Upper lobe of right lung (tissue), 1 donor: Measurements from ENCODE around the gene IAH1. TPM values are rescaled to one million over a fixed set of nuclear protein-coding genes. Genes with fewer than 3 reads are reported as not detected.

Experiments used
- ATAC-seq: fragments of 200-7000 bp; cut with Tn5 transposase; one replicate; pipeline ENCODE4 v1.9.1; 2020; ENCODE audit warnings: mild to moderate bottlenecking, moderate library complexity
- DNase-seq: peaks from one replicate; pipeline ENCODE4 v3.0.0-alpha.2; 2020
- H3K27ac ChIP-seq: fragments of 200-600 bp; one replicate; pipeline ENCODE4 v1.8.0; 2022
- H3K27me3 ChIP-seq: fragments of 200-600 bp; one replicate; pipeline ENCODE4 v1.8.0; 2022; ENCODE audit warnings: mild to moderate bottlenecking
- H3K36me3 ChIP-seq: fragments of 200-600 bp; one replicate; pipeline ENCODE4 v1.8.0; 2022
- H3K4me1 ChIP-seq: fragments of 200-600 bp; one replicate; pipeline ENCODE4 v1.8.0; 2022
- H3K4me3 ChIP-seq: fragments of 200-600 bp; one replicate; pipeline ENCODE4 v1.8.0; 2022; ENCODE audit warnings: mild to moderate bottlenecking
- H3K9me3 ChIP-seq: fragments of 200-600 bp; one replicate; pipeline ENCODE4 v1.8.0; 2022
- CTCF ChIP-seq: fragments of 200-600 bp; IDR thresholded peaks from one replicate; pipeline ENCODE4 v1.8.0; 2022; ENCODE audit warnings: antibody characterized with exemption
- intact Hi-C: fragments of 100-400 bp; cut with DNase I; formaldehyde crosslinking; loops from one replicate; pipeline ENCODE4 v1.11.0; 2022
- long read RNA-seq: library from polyadenylated mRNA; unstranded; transcript quantifications from one replicate; pipeline ENCODE4 v2.0.0, GENCODE V29; 2021
- total RNA-seq: library from RNA; stranded (reverse); fragmentation: NEBNext Ultra II Directional; extraction: Animal tissue kit (Norgen Biotek cat#: 25700); gene quantifications from one replicate; pipeline ENCODE4 v1.2.1, GENCODE V29; 2021
- donor health status: DM: no; HTN: yes; CAD: no; lungs with severe emphysema.

IAH1 gene, protein sequence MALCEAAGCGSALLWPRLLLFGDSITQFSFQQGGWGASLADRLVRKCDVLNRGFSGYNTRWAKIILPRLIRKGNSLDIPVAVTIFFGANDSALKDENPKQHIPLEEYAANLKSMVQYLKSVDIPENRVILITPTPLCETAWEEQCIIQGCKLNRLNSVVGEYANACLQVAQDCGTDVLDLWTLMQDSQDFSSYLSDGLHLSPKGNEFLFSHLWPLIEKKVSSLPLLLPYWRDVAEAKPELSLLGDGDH
- total RNA-seq, result 39.0 TPM
- long read RNA-seq, transcript IAH1-215 (6 exons, 1,266 nt), result major isoform, 17 of 27 reads
- long read RNA-seq, partial matches to known transcripts, result 2 of 27 reads
- long read RNA-seq, other reads (novel, unspliced or antisense), result 6 of 27 reads

DNA sequence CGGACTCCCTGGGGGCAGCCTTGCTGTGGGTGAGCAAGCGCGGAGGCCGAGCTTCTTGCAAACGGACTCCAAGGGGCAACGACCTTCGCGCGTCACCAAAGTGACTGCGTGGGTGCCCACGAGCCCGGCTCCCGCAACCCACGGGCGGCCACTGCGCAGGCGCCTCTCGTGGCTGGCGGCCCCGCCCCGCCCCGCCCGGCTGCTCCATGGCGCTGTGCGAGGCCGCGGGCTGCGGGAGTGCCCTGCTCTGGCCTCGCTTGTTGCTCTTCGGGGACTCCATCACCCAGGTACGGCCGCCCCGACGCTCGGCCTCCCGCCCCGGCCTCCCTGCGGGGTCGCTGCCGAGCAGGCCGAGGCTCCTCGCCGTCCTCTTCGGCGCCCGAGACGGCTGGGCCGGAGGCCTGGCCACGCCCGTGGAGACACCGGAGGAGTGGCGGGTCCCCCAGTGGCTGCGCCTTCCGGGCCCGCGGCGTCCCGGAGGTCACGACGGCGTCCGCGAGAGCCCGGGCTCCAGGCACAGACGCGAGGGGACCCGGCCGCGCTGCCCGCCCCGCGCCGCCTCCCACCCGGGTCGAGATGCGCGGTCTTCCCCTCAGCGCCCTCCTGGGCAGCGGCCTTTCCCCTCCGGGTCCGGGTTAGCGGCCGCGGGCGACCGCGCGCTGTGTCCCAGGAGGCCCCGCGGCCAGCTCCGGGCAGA is at the start of gene IAH1:
TSS of gene IAH1 (plus strand) at position 191 of the 697 bp plus-strand sequence. CDS start at position 207, 16 bp downstream.
- intact Hi-C loops, result no loop called here
- Histone ChIP-seq H3K27ac (peak within 1 kb of the TSS; percentile 88), H3K27me3 (no peaks in the 10 kb centered on the region), H3K4me3 (peak within 1 kb of the TSS; percentile 69), H3K9me3 (no peaks in the 10 kb centered on the region), H3K4me1 (peaks cover 21% of the 10 kb centered on the region), H3K36me3 (peaks cover 26% of the 10 kb centered on the region)
- ATAC-seq, result peak; percentile 93
- no peak for TF ChIP-seq CTCF
- DNase-seq, result peak; percentile 89

- ATAC-seq, result no peak
- intact Hi-C loops, result no loop called here
- Histone ChIP-seq H3K27ac (no peak overlapping the region), H3K9me3 (no peaks in the 10 kb centered on the region), H3K4me3 (no peak overlapping the region), H3K36me3 (peaks cover 52% of the 10 kb centered on the region), H3K4me1 (peaks cover 10% of the 10 kb centered on the region), H3K27me3 (no peaks in the 10 kb centered on the region)
- DNase-seq, result no peak
- no peak for TF ChIP-seq CTCF
Observed at GRCh38 chr2:9428965-9429577, 45.3 kb upstream of the IAH1 start.

GRCh38 chr2:9430316-9431293 is 43.7 kb upstream of the IAH1 start:
- H3K4me1 ChIP-seq, result no peaks in the 10 kb centered on the region
- no peaks in the 10 kb centered on the region for H3K27me3 ChIP-seq
- H3K9me3 ChIP-seq, result no peaks in the 10 kb centered on the region
- DNase-seq (no peak), ATAC-seq (no peak)
- H3K36me3 ChIP-seq, result peaks cover 63% of the 10 kb centered on the region
- H3K27ac ChIP-seq, result no peak overlapping the region
- no peak for TF ChIP-seq CTCF
- H3K4me3 ChIP-seq, result no peak overlapping the region
- intact Hi-C loops, result no loop called here

GRCh38 chr2:9434489-9434888 is 39.9 kb upstream of the IAH1 start:
- H3K27me3 ChIP-seq, result no peaks in the 10 kb centered on the region
- H3K9me3 ChIP-seq, result no peaks in the 10 kb centered on the region
- no peak for ATAC-seq
- no peak for TF ChIP-seq CTCF
- intact Hi-C loops, result no loop called here
- H3K27ac ChIP-seq, result no peak overlapping the region
- no peak overlapping the region for H3K4me3 ChIP-seq
- no peak for DNase-seq
- peaks cover 94% of the 10 kb centered on the region for H3K36me3 ChIP-seq
- H3K4me1 ChIP-seq, result no peaks in the 10 kb centered on the region

DNA sequence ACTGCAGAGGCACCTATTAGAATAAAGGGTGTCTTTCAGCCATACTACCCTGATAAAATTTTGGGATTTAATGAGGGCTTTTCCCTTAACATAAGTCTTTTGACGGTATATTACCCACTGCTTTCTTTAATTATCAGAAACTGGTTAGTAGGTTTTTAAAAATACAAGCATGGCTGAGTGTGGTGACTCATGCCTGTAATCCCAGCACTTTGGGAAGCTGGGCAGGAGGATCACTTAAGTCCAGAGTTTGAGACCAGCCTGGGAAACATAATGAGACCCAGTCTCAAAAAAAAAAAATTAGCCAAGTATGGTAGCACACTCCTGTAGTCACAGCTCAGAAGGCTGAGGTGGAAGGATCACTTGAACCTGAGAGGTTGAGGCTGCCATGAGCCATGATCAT is 34.8 kb upstream of the IAH1 start:
- no peak overlapping the region for H3K4me3 ChIP-seq
- DNase-seq, result no peak

More for the DNA sequence above, 34.8 kb upstream of the IAH1 start:
- Histone ChIP-seq H3K9me3 (no peaks in the 10 kb centered on the region), H3K4me1 (no peaks in the 10 kb centered on the region), H3K27ac (no peak overlapping the region), H3K27me3 (no peaks in the 10 kb centered on the region), H3K36me3 (peaks cover 94% of the 10 kb centered on the region)
- TF ChIP-seq CTCF, result no peak
- no peak for ATAC-seq
- intact Hi-C loops, result no loop called here
